Neural crest cell (in vitro differentiated cells): Measurements from ENCODE around the gene ITGB7. TPM values are rescaled to one million over a fixed set of nuclear protein-coding genes. Genes with fewer than 3 reads are reported as not detected.
A peak's percentile ranks its signal among the peaks of the same experiment; 100 is the strongest.
"Not testable (repeated sequence)": the region's sequence is repeated elsewhere in the genome, so short reads cannot be mapped to it uniquely, and the experiment has no call there.

ENCODE experiments used
- DNase-seq: peaks from one replicate; pipeline ENCODE4 v3.0.0; 2021; ENCODE audit warnings: low read depth, mixed read lengths, low spot score
- H3K27ac Mint-ChIP-seq: one replicate; pipeline ENCODE4 v1.8.0; 2021; ENCODE audit warnings: mild to moderate bottlenecking, mixed read lengths; ENCODE audit not compliant: unreplicated experiment
- H3K27me3 Mint-ChIP-seq: 2 replicates; pipeline ENCODE4 v1.8.0; 2021; ENCODE audit warnings: low read depth, mild to moderate bottlenecking, mixed read lengths
- H3K36me3 Mint-ChIP-seq: 2 replicates; pipeline ENCODE4 v1.8.0; 2021; ENCODE audit warnings: low read depth, mild to moderate bottlenecking, mixed read lengths
- H3K4me1 Mint-ChIP-seq: 2 replicates; pipeline ENCODE4 v1.8.0; 2021; ENCODE audit warnings: mixed read lengths
- H3K4me3 Mint-ChIP-seq: one replicate; pipeline ENCODE4 v1.8.0; 2021; ENCODE audit warnings: mild to moderate bottlenecking, mixed read lengths
- H3K9me3 Mint-ChIP-seq: 2 replicates; pipeline ENCODE4 v1.8.0; 2021; ENCODE audit warnings: mixed read lengths
- total RNA-seq: library from RNA; stranded (reverse); gene quantifications from 2 replicates; pipeline ENCODE4 v1.2.1, GENCODE V29; 2021
- TF ChIP-seq, protein P1 (sequence below): fragments of 200-600 bp; sonication (generic); conservative IDR thresholded peaks from 2 replicates; pipeline ENCODE4 v1.5.0; 2021; ENCODE audit warnings: antibody characterized with exemption, mild to moderate bottlenecking

Gene ITGB7
- total RNA-seq, 1 donor from 2014 or later = not detected

DNA sequence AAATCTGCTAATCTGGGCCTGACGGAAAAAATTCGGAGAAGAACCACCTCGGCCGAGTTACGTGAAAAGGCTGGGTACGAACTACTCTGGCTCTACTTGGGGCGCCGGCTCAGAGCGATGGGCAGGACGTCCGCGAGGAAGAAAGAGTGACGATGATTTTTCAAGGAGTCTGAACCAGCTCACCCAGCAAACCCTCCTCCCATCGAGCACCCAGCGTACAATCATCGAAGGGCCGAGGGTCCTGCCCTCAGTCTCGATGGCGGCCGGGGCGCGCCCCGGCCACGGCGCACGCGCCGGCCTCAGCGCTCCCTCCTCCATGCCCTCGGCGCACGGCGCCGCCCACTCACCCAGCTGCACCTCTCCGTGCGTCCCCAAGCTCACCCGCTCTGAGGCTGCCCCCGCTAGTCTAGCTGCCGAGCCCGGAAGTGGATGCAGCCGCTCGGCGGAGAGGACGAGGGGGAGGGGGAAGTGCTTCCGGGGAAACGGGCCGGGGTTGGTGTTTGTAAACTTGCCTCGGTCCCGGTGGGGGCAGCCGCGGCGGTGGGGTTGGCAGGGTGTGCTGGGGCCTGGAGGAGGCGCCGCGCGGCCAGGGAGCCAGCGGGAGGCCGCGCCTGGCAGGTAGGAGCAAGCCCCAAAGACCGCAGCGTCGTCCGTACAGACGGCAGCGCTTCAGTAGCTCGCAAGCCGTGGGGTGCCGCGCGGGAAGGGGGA, 26.7 kb downstream of the ITGB7 start, which contains the start of the genes CSAD and ZNF740:
TSS of gene CSAD (minus strand) at position 706 of the 711 bp plus-strand sequence. CDS start 7,455 bp downstream, outside the sequence.
TSS of gene ZNF740 (plus strand) at position 503 of the 711 bp plus-strand sequence. CDS start 1,262 bp downstream, outside the sequence.
- H3K27ac Mint-ChIP-seq = peak within 1 kb of the TSS; percentile 98
- H3K4me1 Mint-ChIP-seq = peaks cover 46% of the 10 kb centered on the region
- H3K4me3 Mint-ChIP-seq = peak within 1 kb of the TSS; percentile 91
- H3K36me3 Mint-ChIP-seq = peaks cover 11% of the 10 kb centered on the region
- H3K27me3 Mint-ChIP-seq = no peaks in the 10 kb centered on the region
- TF ChIP-seq, protein P1, sequence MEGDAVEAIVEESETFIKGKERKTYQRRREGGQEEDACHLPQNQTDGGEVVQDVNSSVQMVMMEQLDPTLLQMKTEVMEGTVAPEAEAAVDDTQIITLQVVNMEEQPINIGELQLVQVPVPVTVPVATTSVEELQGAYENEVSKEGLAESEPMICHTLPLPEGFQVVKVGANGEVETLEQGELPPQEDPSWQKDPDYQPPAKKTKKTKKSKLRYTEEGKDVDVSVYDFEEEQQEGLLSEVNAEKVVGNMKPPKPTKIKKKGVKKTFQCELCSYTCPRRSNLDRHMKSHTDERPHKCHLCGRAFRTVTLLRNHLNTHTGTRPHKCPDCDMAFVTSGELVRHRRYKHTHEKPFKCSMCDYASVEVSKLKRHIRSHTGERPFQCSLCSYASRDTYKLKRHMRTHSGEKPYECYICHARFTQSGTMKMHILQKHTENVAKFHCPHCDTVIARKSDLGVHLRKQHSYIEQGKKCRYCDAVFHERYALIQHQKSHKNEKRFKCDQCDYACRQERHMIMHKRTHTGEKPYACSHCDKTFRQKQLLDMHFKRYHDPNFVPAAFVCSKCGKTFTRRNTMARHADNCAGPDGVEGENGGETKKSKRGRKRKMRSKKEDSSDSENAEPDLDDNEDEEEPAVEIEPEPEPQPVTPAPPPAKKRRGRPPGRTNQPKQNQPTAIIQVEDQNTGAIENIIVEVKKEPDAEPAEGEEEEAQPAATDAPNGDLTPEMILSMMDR = no peak
- H3K9me3 Mint-ChIP-seq = no peaks in the 10 kb centered on the region
- peak; percentile 95 for DNase-seq

DNA sequence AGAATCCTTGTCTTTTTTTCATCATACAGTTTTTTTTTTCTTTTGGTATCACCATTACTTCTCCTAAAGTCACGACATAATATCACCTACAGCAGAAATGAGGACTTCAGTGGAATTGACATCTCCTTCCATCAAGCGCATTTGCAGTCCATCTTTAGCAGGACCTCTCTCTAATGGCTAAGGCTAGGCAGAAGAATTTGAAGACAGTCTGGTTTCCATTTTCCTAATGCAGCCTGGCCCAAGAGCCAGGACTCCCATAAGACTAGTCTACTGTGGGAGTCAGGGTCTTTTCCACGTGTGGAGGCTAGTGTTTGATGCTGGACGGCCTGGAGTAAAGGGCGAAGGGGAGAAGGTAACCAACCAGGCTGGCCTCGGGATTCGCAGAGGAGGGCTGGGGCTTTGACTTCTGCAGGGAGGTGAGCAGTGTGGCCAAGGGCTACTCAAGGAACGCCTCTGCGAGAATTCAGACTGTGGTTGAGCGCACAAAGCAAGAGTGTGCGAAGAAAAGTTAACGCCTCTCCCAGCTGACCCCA, 27.3 kb downstream of the ITGB7 start:
- peak overlapping the region; percentile 98 for H3K27ac Mint-ChIP-seq
- TF ChIP-seq, protein P1 = no peak
- peak; percentile 18 for DNase-seq
- peaks cover 11% of the 10 kb centered on the region for H3K36me3 Mint-ChIP-seq
- no peaks in the 10 kb centered on the region for H3K27me3 Mint-ChIP-seq
- peak overlapping the region; percentile 89 for H3K4me3 Mint-ChIP-seq
- H3K4me1 Mint-ChIP-seq = peaks cover 53% of the 10 kb centered on the region
- H3K9me3 Mint-ChIP-seq = no peaks in the 10 kb centered on the region

DNA sequence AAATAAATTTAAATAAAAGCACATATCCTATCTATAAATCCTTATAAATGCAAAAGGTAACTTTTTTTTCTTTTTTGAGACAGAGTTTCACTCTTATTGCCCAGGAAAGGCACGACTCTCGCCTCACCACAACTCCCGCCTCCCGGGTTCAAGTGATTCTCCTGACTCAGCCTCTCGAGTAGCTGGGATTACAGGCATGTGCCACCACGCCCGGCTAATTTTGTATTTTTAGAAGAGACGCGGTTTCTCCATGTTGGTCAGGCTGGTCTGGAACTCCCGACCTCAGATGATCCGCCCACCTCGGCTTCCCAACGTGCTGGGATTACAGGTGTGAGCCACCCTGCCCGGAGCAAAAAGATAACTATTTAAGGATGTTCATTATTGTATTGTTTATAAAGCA, 28.2 kb downstream of the ITGB7 start:
- peak overlapping the region; percentile 89 for H3K4me3 Mint-ChIP-seq
- H3K27ac Mint-ChIP-seq, H3K27me3 Mint-ChIP-seq: not testable (repeated sequence)

DNA sequence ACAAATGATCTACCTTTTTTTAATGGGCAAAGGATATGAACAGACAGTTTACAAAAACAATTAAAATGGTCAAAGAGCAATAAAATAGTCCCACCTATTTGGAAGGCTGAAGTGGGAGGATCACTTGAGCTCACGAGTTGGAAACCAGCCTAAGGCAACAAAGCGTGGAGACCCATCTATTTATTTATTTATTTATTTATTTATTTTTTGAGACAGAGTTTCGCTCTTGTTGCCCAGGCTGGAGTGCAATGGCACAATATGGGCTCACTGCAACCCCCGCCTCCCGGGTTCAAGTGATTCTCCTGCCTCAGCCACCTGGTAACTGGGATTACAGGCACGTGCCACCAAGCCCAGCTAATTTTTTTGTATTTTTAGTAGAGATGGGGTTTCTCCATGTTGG, 29.6 kb downstream of the ITGB7 start:
- H3K4me1 Mint-ChIP-seq = peaks cover 39% of the 10 kb centered on the region
- H3K27me3 Mint-ChIP-seq, H3K9me3 Mint-ChIP-seq, H3K27ac Mint-ChIP-seq, H3K36me3 Mint-ChIP-seq, DNase-seq: not testable (repeated sequence)
- peak overlapping the region; percentile 17 for H3K4me3 Mint-ChIP-seq

More for the DNA sequence above, 28.2 kb downstream of the ITGB7 start:
- H3K36me3 Mint-ChIP-seq, DNase-seq, H3K9me3 Mint-ChIP-seq: not testable (repeated sequence)
- H3K4me1 Mint-ChIP-seq = peaks cover 53% of the 10 kb centered on the region

DNA sequence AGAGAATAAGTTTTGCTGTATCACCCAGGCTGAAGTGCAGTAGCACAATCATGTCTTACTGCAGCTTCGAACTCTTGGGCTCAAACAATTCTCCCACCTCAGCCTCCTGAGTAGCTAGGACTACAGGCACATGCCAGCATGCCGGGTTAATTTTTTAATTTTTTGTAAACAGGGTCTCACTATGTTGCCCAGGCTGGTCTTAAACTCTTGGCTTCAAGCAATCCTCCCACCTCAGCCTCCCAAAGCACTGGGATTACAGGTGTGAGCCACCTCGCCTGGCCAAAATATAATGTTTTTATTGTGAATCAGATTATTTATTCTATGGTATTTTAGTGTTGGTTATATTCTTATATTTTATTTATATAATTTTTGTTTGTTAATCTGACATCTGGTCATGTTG, 30.3 kb downstream of the ITGB7 start:
- TF ChIP-seq, protein P1 = no peak
- Mint-ChIP-seq H3K9me3 (no peaks in the 10 kb centered on the region), H3K4me3 (no peak overlapping the region), H3K27me3 (no peaks in the 10 kb centered on the region), H3K27ac (no peak overlapping the region), H3K36me3 (no peaks in the 10 kb centered on the region), H3K4me1 (peaks cover 32% of the 10 kb centered on the region)
- no peak for DNase-seq

DNA sequence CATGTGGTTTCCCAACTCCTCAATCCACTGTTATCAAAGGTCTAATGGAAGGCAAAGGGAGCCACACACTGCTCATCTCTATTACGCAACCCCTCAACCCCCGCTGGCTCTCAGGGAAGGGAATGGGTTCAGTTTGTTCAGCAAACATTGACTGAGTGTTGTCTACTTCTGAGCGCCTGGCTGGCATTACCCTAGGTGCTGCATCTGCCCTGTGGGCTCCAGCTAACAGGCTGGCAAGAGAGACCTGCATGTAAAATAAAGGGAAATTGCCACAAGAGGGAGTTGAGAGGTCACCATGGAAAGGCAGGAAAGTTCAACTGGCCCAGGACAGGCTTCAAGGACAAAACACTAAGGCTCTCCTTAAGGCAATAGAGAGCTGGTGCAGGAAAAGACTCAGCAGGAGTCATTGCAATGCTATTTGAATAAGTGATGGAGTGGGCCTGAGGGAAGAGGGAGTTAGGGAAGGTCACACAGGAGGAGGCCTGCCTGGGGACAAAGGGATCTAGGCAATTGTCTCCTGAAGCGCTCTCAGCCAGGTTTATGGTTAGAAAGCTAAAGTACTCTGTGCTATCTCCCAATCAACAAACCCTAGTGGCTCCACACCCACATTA, 32.1 kb downstream of the ITGB7 start:
- DNase-seq = no peak
- no peaks in the 10 kb centered on the region for H3K36me3 Mint-ChIP-seq
- no peaks in the 10 kb centered on the region for H3K9me3 Mint-ChIP-seq
- H3K4me1 Mint-ChIP-seq = peaks cover 23% of the 10 kb centered on the region
- peak overlapping the region; percentile 32 for H3K27ac Mint-ChIP-seq
- H3K4me3 Mint-ChIP-seq = peak overlapping the region; percentile 8
- no peaks in the 10 kb centered on the region for H3K27me3 Mint-ChIP-seq
- TF ChIP-seq, protein P1 = peak; percentile 36
